ENCODE results near the gene SPAG4.

Gene SPAG4, protein sequence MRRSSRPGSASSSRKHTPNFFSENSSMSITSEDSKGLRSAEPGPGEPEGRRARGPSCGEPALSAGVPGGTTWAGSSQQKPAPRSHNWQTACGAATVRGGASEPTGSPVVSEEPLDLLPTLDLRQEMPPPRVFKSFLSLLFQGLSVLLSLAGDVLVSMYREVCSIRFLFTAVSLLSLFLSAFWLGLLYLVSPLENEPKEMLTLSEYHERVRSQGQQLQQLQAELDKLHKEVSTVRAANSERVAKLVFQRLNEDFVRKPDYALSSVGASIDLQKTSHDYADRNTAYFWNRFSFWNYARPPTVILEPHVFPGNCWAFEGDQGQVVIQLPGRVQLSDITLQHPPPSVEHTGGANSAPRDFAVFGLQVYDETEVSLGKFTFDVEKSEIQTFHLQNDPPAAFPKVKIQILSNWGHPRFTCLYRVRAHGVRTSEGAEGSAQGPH

DNA sequence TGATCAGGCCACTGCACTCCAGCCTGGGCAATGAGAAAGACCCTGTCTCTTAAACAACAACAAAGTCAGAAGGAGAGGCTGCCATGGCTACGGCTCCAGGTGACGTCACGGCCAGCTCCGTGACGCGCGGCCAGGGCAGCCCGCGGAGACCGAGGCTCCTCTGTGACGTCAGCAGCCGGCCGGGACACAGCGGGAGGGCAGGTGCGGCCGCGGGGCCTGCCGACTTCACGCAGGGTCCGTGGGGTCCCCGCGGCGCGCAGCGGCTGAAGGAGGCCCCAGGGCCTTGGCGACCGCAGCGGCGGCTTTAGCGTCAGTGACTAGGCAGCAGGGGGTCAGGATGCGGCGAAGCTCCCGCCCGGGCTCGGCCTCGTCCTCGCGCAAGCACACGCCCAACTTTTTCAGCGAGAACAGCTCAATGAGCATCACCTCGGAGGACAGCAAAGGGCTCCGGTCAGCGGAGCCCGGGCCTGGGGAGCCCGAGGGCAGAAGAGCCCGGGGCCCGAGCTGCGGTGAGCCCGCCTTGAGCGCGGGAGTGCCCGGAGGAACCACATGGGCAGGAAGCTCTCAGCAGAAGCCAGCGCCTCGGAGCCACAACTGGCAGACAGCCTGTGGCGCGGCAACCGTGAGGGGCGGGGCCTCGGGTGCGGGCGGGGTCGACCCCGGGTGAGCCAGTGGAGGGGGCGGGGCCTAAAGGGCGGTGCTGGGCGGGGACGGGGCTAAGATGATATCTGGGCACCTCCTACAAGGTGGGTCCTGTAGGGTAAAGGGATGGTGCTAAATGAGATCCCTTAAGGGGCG lies at the start of gene SPAG4:
SPAG4 (plus strand) TSS at position 163 of the 798 bp plus-strand sequence; CDS start at position 338, 175 bp downstream.
- peak; percentile 25 for DNase-seq (ENCODE audit: low read depth)

DNA sequence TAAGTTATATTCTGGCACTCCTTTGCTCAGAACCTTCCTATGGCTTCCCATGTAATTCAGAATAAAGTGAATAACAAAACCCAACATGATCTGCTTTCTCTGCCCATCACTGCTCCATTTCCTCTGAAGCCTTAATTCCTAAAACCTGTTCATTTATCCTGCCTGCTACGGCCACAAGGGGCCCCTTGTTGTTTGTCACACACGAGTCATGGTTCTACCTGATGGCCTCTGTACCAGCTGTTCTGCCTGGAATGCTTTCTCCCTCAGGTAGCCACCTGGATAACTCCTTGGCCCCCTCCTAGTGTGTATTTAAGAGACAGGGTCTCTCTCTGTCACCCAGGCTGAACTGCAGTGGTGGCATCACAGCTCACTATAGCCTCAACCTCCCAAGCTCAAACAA lies 47.0 kb upstream of the SPAG4 start:
- DNase-seq (ENCODE audit: low read depth) = no peak

DNA sequence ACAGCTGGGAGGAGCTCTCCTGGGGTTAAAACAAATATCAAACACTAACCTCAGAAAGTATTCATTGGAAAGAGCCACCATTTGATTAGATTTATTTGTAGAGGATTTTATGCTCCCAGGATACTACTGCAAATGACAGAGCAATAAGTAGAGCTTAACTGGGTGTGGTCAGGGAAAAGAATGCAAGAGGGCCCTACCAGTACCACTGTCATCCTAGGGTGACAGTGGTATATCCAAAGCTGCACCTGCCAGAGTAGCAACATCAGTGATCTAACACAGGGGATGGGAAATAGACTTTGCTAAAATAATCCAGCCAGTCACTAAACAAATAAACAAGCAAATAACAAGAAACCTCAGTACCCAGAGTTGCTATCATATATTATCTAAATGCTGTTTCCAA lies 44.1 kb upstream of the SPAG4 start:
- no peak for DNase-seq (ENCODE audit: low read depth)

DNA sequence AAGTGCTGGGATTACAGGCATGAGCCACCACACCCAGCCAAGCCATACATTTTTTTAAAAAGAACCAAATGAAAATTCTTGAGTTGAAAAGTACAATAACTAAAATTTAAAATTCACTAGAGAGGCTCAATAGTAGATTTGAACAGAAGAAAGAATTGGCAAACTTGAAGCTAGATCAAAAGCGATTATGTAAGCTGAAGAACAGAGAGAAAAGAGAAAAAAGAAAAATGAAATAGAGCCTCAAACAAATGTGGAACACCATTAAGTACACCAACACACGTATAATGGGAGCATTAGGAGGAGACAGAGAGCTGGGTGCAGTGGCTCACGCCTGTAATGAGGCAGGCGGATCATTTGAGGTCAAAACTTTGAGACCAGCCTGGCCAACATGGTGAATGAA lies 42.8 kb upstream of the SPAG4 start:
- DNase-seq (ENCODE audit: low read depth) = no peak

DNA sequence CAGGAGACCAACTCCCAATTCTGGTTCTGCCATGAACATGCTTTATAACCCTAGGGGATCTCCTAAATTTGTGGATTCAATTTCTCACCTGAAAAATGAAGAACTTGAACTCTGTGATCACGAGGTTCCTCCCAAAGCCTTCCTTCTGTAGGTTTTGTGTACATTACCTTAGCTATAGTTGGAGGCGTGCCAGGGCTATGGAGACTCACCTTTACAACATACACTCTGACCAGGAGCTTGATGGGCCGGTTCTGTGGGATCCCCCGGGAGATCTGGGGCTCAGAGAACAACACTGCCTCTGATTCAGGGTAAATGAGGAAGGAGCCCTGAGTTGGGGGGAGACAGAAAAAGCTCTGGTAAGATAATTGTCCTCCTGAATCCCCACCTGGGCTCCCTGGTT lies 39.7 kb upstream of the SPAG4 start:
- no peak for DNase-seq (ENCODE audit: low read depth)

DNA sequence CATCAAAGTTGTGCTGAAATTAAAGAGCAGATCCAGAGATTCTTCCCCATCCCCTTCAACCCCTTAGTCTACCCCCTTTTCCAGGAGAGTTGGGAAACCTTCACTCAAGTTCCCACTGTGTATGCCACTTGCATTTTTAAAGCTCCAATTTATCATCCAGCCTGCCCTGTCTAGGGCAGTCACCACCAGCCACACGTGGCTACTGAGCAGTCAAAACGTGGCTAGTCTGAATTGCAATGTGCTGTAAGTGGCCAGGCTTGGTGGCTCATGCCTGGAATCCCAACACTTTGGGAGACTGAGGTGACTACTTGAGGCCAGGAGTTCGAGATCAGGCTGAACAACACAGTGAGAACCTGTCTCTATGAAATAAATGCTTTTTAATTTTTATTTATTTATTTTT lies 38.8 kb upstream of the SPAG4 start:
- no peak for DNase-seq (ENCODE audit: low read depth)

DNA sequence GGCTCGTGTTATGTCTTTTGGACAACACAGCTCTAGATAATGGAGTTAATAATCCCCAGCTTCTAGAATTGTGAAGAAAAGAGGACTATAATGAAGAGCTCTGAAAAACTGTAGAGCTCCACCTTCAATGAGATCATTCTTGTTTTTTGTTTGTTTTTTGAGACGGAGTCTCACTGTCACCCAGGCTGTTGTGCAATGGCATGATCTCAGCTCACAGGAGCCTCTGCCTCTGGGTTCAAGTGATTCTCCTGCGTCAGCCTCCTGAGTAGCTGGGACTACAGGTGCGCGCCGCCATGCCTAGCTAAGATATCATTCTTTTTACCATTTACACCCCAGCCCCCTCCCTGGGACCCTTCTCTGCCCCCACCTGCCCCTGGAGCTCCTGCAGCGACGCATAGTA lies 37.2 kb upstream of the SPAG4 start:
- no peak for DNase-seq (ENCODE audit: low read depth)

DNA sequence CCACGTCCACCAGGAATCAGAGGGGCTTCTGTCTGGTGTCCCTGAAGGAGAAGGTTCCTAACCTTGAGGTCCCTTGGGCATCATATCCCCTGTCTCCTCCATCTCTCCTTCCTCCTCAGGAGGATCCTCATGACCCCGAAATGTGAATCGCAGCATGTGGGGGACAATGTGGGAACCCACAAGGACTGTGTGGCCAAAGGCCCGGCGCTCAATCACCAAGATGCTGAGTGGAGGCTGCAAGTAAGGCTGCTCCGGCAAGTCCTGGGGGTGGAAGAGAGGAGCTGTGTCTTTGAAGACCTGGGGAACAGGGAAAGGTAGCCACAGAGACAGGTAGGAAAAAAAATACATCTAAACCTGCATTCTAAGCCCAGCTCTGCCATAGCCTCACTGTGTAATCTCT lies 36.4 kb upstream of the SPAG4 start:
- no peak for DNase-seq (ENCODE audit: low read depth)

DNA sequence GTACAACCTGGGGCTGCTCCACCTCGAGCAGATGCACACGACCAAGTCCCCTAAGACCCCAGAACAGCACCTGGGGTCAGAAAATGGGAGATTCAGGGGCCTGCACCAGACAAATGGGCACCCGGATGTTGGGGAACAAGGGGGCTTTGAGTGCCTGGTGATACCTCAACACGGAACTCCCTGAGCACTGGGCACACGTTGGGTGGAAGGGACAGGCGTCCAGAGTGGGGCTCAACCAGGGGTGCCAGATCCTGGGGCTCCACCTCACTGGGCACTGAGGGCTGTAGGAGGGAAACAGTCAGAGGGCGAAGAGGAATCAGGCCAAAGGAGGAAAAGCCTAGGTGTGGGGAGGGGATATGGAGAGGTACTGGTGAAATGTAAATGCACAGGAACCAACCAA lies 33.5 kb upstream of the SPAG4 start:
- DNase-seq (ENCODE audit: low read depth) = no peak

DNA sequence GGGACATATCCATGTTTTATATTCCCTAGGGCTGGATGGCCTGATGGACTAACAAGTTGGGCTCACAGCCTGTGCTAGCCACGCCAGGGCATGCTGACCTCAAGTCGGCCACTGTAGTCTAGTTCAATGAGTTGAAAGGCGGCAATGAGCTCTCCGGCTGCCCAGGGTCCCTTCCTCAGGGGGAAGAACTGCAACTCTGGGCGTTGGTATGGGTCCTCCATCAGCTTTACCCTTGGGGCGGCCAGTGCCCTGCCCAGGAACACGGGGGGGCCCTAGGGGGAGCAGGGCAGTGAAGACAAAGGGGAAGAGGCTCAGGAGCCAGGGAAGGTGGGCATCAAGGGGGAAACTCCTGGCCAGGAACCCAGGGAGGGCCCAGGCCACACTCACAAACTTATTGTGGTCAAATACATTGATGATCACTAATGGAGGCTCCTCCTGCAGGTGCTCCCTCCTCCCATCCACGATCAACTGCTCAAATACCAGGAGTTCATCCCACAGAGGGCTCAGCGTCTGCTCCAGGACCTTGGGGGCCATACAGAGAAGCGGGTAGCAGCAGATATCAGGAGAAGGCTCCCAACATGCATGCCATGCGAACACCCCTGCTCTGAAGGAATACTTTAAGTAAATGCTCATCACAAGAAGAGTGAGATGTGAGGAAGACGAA lies 32.8 kb upstream of the SPAG4 start:
- no peak for DNase-seq (ENCODE audit: low read depth)

DNA sequence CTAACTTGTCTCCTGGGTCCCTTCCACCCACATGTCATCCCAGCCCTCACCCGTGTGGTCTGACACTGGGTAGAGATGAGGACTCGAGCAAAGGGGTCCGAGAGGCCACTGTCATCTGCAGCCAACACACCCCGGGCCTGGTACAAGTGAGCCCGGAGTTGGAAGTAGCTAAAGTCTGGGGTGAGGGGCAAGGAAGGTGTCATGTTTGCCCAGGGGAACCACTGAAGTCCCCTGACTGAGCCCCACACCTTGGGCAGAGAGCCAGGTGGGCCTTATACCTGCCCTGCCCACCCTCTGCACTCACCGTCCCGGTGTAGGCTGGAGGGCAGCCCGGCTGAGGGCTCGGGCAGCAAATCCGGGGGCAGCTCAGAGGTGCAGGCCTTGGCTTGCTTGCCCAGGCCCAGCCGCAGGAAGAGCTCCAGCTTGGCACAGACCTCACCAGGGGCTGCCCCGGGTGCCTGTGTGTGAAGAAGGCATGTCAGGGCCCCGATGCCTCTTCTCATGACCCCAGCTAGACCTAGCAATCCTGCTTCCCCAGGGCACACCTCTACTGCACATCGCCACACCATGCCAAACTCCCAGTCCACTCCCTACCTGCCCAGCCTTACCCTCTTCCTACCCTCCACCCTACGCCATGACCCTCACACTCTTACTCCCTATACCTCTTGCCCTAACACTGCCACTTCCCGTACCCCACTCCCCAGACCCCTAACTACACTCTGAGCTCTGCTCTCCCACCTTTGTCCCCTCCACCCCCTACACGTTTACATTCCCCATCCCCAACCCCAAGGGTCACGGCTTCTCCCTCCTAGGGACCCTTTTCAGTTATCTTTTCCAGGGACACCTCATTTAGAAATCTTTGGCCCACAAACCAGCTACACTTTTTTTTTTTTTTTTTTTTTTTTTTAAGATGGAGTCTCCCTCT lies 31.7 kb upstream of the SPAG4 start:
- DNase-seq (ENCODE audit: low read depth) = no peak

DNA sequence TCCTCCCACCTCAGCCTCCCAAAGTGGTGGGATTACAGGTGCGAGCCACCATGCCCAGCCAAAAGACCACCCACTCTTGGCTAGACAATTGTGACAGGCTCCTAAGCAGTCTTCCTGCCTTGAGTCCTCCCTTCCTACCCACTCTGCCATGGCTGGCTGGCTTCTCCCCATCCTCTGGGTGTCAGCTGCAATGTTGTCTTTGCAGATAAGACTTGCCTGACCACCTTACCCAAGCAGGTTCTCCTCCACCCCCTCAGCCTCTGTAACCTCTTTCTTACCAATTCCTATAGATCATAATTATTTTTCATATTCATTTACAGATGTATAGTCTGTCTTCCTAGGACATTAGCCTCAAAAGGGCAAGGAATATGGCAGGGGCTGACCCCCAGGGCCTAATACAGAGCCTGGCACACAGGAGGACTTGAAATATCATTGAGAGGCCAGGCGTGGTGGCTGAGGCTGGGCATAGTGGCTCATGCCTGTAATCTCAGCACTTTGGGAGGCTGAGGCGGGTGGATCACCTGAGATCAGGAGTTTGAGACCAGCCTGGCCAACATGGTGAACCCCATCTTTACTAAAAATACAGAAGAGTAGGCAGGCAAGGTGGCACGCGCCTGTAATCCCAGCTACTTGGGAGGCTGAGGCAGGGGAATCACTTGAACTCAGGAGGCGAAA lies 28.7 kb upstream of the SPAG4 start:
- DNase-seq (ENCODE audit: low read depth) = no peak

DNA sequence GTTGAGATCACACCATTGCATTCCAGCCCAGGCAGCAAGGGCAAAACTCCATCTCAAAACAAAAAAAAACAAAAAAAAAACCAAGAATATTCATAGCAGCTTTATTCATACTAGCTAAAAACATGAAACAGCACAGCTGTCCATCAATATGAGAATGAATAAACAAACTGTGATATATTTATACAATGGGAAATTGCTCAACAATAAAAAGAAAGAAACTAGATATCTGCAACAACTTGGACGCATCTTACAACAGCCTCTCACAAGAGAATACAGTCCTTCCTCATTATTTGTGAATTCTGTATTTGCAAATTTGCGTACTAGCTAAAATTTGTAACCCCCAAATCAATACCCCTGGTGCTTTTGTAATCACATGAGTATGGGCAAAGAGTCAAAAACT lies 28.2 kb upstream of the SPAG4 start:
- no peak for DNase-seq (ENCODE audit: low read depth)

DNA sequence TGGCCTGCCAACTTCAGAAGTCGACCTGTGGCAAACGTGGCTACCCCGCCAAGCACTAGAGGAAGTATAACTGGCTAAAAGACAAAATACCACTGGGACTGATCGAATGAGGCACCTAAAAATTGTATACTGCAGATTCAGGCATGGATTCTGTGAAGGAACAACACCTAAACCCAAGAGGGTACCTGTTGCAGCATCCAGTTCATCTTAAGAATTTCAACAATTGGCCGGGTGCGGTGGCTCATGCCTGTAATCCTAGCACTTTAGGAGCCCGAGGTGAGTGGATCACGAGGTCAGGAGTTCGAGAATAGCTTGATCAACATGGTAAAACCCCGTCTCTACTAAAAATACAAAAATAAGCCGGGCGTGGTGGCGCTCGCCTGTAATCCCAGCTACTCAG lies 27.2 kb upstream of the SPAG4 start:
- DNase-seq (ENCODE audit: low read depth) = no peak

DNA sequence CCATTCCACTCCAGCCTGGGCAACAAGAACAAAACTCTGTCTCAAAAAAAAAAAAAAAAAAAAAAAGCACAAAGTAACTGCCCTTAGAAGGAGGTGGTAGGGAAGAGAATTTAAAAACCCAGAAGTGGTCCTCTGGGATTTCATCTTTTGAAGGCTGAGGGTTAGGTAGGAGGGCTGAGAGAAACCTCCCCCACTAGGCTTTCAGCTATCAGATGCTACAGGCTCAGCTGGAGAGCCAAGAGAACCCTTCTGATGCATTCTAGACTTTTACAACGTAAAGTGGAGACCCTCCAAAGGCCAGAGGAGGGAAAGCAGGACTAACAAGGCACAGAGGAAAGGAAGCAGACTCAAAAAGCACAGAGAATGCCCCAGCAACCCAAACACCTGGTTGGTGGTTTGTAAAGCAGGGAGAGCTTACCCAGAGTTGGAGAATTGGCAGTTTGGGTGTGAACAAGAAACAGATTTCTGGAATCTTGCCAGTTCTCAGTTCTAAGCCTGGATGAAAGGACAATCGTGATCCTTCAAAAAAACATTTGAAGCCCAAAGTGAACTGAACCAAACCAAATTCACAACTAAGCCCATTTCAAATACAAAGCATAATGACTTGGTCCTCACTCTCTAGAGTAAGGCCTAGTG lies 23.2 kb upstream of the SPAG4 start:
- no peak for DNase-seq (ENCODE audit: low read depth)

DNA sequence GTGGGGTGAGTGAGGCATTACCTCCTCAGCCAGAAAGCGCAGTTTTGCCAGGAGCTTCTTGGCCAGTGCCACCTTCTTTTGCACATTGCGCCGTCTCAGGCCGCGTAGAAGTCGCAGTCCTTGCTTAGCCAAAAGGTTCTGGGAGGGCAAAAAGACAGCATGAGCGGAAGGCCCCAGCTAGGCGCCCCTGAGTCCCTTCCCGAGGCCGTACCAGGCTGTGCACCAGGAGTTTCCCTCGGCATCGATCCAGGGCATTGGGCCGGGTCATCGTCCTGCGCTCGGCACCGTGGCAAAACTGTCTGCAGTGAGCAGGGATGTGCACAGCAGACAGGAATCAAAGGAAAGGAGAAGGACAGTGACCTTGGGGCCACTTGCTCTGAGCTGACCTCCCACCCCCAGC lies 20.2 kb upstream of the SPAG4 start:
- no peak for DNase-seq (ENCODE audit: low read depth)

DNA sequence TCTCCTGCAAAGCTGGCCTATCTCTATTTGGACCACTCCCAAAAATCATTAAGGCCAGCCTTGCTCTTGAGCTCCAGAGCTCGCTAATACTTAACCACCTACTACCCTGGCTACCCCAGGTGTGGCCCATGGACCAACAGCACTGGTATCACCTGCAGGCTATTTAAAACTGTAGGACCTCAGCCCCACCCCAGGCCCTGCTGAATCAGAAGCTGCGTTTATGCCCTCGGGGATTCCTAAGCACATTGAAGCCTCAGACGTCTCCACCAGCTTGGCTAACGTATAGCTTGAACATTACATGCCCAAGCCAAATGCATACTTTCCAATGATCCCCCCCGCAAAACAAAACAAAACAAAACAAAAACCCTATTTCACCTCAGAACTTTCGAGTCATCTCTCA lies 19.7 kb upstream of the SPAG4 start:
- no peak for DNase-seq (ENCODE audit: low read depth)

DNA sequence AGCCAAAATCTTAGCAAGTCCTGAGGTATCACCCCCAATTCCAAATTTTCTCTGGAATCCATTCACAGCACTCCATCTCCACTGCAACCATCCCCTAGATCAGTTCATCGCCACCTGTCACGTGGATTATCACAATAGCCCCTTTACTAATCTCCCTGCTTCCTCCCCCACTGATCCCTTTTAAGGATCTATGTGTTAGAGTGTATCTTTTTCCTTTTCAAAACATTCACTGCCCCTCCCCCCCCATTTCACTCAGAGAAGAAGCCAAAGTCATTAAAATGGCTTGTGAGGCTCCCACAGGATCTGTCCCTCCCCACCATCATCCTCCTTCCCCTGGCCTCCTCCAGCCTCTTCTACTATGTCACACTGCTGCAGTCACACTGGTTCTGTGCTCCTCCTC lies 18.4 kb upstream of the SPAG4 start:
- DNase-seq (ENCODE audit: low read depth) = no peak

DNA sequence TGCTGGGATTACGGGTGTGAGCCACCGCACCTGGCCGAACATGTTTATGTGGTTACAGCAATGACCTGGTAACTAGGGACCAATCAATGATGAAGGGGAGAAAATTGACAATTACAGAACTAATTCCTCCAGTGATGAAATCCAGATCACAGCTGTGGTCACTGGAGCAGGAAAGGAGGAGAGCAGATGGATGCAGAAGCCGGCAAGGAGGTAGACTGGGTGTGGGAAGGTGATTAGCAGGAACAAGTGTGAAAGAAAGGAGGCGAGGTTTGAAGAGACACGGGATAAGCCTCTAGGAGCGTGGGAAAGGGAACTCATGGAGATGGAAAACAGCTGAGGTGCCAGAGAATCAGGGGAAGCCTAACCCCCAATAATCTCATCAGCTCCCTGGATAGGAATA lies 17.2 kb upstream of the SPAG4 start:
- DNase-seq (ENCODE audit: low read depth) = no peak

DNA sequence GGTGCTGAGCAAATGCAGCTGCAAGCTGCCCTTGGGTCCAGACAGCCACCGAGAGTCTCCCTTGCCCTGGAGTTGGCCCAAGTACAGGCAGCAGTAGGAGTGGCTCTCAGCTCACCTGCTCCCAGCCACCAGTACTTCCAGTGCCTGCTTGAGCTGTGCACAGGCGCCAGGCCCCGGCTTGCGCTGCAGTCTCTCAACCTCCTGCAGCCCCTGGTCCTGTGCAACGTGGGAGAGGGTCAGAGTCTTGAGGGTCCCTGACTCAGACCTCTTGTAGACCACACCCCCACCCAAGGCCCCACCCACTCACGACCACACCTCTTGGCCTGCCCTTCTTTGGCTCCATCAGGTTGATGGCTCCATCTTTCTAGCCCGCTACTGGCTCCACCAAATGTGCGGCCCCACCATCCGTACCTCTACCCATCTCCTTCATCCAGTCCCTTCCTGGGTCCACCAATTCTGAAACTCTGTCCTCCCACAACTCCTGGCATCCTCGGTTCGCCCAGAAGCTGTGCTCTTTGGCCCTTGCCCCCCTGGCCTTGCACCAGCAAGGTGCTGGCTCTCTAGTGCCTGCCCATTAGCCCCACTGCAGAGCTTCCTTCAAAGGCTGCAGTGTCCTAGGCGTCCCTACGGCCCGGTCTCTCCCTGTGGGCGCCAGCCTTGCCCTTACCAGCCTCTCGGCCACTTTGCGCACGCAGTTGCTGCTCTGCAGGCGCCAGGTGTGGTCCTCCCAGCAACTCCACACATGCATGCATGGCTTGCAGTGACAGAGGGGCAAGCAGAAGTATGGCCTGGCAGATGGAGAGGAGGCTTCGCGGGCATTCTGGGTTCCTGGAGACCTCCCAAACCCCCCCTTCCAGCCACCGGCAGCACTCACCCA lies 16.5 kb upstream of the SPAG4 start:
- no peak for DNase-seq (ENCODE audit: low read depth)

Measured in stromal cell of bone marrow (primary cell).